T-helper 2 cell (primary cell): Measurements from ENCODE around the gene CD44.
"Not testable (repeated sequence)": the region's sequence is repeated elsewhere in the genome, so short reads cannot be mapped to it uniquely, and the experiment has no call there.

Experiments used
- DNase-seq, 5 experiments: peaks; one replicate each; pipeline versions ENCODE4 v3.0.0 to v3.0.0-alpha.2; 2012 to 2022
- total RNA-seq, 2 donors: gene quantifications; one replicate each; lab custom pipeline; 2026; lab: John Stamatoyannopoulos, UW

Gene CD44
- total RNA-seq = 693 to 1,255 reads per million in 2 donors

DNA sequence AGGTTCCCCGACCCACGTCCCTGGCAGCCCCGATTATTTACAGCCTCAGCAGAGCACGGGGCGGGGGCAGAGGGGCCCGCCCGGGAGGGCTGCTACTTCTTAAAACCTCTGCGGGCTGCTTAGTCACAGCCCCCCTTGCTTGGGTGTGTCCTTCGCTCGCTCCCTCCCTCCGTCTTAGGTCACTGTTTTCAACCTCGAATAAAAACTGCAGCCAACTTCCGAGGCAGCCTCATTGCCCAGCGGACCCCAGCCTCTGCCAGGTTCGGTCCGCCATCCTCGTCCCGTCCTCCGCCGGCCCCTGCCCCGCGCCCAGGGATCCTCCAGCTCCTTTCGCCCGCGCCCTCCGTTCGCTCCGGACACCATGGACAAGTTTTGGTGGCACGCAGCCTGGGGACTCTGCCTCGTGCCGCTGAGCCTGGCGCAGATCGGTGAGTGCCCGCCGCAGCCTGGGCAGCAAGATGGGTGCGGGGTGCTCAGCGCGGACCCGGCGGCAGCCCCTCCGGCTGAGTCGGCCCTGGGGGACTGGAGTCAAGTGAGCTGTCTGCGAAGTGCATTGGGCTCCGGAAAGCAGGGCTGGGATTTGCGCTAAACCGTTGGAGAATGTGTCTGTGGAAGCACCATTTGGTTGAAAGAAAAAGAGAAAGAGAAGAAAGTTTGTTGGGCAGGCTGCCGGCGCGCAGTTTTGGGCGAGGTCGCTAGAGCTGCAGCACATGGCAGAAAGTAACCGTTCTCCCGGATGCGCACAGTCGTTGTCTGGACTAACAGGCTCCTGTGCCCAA, at the start of gene CD44:
Gene CD44 (plus strand): TSS at position 229 of the 779 bp plus-strand sequence. CDS start 133 bp downstream, at position 362.
- DNase-seq = peak; percentile 47 to 90 (median 78)

- no peak for DNase-seq
These were observed 49.3 kb upstream of the CD44 start for GRCh38 chr11:35089666-35090065.

GRCh38 chr11:35090125-35090524, 48.8 kb upstream of the CD44 start:
- no peak for DNase-seq

DNA sequence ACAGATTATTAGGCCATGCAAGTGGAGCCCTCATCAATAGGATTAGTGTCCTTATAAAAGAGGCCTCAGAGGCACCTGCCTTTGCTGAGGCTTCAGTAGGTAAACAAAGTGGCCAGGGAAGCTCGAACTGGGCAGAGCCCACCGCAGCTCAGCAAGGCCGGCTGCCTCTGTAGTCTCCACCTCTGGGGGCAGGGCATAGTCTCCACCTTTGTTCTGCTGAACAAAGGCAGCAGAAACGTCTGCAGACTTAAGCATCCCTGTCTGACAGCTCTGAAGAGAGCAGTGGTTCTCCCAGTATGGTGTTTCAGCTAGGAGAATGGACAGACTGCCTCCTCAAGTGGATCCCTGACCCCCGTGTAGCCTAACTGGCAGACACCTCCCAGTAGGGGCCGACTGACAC, 48.0 kb upstream of the CD44 start:
- DNase-seq = not testable (repeated sequence)

GRCh38 chr11:35096723-35097122, 42.2 kb upstream of the CD44 start:
- no peak for DNase-seq

GRCh38 chr11:35097814-35098455, 41.0 kb upstream of the CD44 start:
- no peak for DNase-seq

DNA sequence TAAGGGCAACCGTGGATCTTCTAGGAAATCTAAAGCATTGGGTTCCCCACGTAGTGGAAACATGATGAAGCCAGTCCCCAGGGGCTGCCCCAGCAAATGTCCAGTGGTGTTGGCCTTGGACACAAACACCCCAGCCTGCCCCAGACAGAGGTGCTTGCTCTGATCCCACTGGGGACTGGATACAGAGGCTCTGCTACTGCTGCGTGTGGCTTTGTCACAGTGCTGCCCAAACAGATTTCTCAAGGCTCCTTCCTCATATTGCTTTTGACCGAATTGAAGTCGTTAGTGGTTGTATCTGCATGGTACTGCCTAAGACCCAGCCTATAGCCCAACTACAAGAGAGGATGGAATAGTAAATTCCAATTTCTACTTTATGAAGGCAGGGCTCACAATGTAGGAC, 40.1 kb upstream of the CD44 start:
- no peak for DNase-seq

DNA sequence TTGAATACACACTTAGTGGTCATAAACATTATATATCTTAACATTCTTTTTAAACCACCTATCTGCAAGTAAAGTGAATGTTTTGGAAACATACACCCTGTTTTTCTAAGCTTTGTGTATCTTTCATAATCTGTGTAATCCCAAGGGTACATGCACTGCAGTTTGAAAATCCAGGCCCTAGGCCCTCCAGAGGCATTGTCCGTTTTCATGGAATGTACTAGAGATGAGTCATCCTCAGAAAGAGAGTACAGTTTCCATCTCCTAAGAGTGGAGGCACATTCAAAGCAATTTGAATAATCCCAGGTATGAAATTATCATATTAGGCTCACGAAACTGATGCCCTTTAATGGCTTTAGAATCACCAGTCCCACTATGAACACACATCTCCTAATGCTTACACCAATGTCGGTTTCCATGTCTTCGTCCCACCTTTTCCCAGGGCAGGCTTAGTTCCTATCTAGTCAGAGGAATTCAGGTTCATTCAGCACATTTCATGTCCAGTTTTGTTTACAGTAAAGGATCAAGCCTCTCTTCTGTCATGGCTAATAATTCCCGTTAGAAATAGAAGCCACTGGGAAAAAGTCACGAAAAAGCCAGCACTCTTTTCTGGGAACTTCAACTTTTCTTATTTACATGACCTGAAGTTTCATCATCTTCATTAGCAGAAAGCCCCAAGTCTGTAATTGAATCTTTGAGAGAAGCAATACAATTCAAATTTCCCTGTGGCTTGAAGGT, 39.5 kb upstream of the CD44 start:
- no peak for DNase-seq

DNA sequence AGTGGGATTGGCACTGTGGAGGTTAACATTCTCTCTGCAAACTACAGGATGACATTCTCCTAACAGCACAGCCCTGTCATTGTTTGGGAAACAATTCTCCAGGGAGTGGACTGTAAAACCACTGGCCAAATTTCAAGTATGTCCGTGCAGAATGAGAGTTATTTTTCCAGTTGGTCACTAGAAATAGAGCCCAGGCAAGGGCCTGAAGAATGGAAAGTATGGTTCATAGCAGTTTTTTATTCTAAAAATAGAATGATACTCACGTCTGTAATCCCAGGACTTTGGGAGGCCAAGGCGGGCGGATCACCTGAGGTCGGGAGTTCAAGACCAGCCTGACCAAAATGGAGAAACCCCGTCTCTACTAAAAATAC, 39.0 kb upstream of the CD44 start:
- no peak for DNase-seq

- DNase-seq = no peak
These were observed 37.7 kb upstream of the CD44 start for GRCh38 chr11:35101223-35101622.

DNA sequence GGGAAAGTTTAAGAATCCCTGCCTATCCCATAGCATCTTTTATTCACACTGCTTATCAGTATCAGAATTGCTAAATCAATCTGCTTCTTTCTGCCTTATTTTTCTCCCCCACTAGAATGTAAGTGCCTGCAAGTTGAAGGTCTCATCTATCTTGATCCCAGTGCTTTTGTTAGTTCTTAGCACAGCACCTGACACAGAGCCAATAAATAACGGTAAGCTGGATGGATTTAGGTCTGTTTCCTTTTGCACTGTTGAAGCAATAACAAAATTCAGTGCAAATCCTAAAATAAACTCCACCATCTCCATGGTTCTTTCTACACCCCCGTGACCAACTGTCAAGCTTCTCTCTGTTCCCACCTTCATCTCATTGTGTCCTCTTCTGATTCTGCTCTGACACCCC, 36.7 kb upstream of the CD44 start:
- no peak for DNase-seq

DNA sequence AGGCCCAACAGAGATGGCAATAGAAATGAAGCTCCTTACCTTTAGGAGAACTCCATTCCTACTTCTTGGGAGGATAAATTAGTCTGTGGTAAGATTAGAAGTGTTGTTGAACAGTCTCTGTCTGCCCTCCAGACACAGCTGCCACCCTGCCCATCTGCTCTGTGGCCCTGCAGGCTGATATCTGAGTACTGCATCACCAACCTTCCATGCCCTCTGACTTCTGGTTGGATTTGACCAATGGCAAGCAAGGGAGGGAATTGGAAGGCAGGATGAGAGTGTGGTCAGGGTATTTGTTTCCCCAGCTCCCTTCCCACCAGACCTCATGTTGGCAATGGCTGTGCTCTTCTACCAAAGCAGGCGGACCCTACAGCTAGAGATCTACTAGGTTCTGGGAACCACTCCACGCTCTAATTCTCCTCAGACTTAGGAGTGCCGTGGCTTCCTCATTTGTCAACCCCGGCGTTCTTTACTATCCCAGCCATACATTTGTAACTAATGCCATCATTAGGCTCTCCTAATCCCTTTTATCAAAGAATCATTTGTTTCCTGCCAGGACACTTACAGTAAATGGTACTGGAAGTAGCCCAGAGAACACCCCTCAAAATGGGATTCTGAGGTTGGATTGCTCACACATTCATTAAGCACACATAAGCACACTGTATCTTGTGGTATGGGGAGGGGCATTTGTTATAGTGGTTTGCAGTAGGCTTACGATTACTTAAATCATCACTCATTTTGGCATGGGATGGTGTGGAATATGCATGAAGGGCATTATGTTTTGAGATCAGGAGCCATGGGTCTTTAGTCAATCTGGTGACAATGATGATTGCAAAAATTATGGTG, 35.4 kb upstream of the CD44 start:
- no peak for DNase-seq

DNA sequence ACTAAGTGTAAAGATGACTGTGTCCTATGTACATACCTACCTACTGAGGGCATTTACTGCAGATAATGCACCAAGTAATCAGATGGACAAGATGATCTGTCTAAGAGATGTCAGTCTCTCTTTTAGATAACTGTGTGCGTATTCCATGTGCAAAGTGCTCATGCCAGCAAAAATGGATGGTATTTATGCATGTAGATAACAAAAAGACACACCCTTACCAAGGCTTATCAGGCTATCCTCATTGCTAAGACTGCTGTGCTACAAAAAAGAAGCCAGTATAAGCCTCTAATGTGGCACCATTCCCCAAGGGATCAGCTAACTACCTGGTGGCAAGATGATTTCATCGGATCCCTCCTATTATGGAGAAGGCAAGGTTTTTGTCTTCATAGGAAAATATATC, 34.3 kb upstream of the CD44 start:
- no peak for DNase-seq

- DNase-seq = no peak
These were observed 33.5 kb upstream of the CD44 start for GRCh38 chr11:35105319-35106079.

GRCh38 chr11:35106595-35106994, 32.4 kb upstream of the CD44 start:
- peak in 1 of 5 experiments; percentile 19 for DNase-seq

DNA sequence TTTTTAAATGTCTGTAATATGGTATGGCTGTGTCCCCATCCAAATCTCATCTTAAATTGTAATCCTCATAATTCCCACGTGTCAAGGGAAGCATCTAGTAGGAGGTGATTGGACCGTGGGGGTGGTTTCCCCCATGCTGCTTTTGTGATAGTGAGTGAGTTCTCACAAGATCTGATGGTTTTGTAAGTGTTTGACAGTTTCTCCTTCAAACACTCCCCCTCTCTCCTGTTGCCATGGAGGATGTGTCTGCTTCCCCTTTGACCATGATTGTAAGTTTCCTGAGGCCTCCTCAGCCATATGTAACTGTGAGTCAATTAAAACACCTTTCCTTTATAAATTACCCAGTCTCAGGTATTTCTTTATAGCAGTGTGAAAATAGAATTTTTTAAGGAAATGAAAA, 31.1 kb upstream of the CD44 start:
- DNase-seq = no peak

DNA sequence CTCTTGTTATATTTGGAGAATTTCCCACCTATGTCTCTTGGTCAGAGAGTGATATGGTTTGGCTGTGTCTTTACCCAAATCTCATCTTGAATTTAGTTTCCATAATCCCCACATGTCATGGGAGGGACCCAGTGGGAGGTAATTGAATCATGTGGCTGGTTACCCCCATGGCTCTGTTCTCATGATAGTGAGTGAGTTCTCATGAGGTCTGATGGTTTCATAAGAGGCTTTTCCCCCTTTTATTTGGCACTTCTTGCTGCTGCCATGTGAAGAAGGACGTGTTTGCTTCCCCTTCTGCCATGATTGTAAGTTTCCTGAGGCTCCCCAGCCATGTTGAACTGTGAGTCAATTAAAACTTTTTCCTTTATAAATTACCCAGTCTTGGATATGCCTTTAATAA, 30.6 kb upstream of the CD44 start:
- not testable (repeated sequence) for DNase-seq

GRCh38 chr11:35109041-35109440, 29.9 kb upstream of the CD44 start:
- DNase-seq = no peak

GRCh38 chr11:35109827-35110226, 29.1 kb upstream of the CD44 start:
- no peak for DNase-seq

- DNase-seq = peak in 1 of 5 experiments; percentile 23
These were observed 27.6 kb upstream of the CD44 start for GRCh38 chr11:35111161-35112055.
